Activated T-cell treated with anti-CD3 and anti-CD28 coated beads, Interleukin-2, amount 50 U/mL, for 24 hours (primary cell): Measurements from ENCODE around the gene TMED3.
"Not testable (repeated sequence)": the region's sequence is repeated elsewhere in the genome, so short reads cannot be mapped to it uniquely, and the experiment has no call there.

Experiments used
- DNase-seq: peaks from one replicate; pipeline ENCODE4 v3.0.0-alpha.2; 2020
- H3K27ac Mint-ChIP-seq: 2 replicates; pipeline ENCODE4 v1.8.0; 2020; ENCODE audit warnings: mild to moderate bottlenecking, mixed read lengths
- H3K27me3 Mint-ChIP-seq: 2 replicates; pipeline ENCODE4 v1.8.0; 2020; ENCODE audit warnings: mixed read lengths
- H3K36me3 Mint-ChIP-seq: 2 replicates; pipeline ENCODE4 v1.8.0; 2020; ENCODE audit warnings: low read depth, mixed read lengths
- H3K4me1 Mint-ChIP-seq: 2 replicates; pipeline ENCODE4 v1.8.0; 2020; ENCODE audit warnings: low read depth, mixed read lengths
- H3K4me3 Mint-ChIP-seq: 2 replicates; pipeline ENCODE4 v1.8.0; 2020; ENCODE audit warnings: mild to moderate bottlenecking, moderate library complexity, mixed read lengths
- H3K9me3 Mint-ChIP-seq: 2 replicates; pipeline ENCODE4 v1.8.0; 2020; ENCODE audit warnings: mixed read lengths

Gene TMED3

GRCh38 chr15:79308874-79309273 is 2.0 kb upstream of the TMED3 start:
- no peak for DNase-seq
- H3K27me3 Mint-ChIP-seq, result peaks cover 43% of the 10 kb centered on the region
- no peaks in the 10 kb centered on the region for H3K9me3 Mint-ChIP-seq
- no peak overlapping the region for H3K4me3 Mint-ChIP-seq
- peaks cover 44% of the 10 kb centered on the region for H3K4me1 Mint-ChIP-seq
- no peak overlapping the region for H3K27ac Mint-ChIP-seq
- H3K36me3 Mint-ChIP-seq, result peaks cover 24% of the 10 kb centered on the region

- DNase-seq, result no peak
- H3K27ac Mint-ChIP-seq, result peak overlapping the region; percentile 30
- peak overlapping the region; percentile 88 for H3K4me3 Mint-ChIP-seq
- peaks cover 40% of the 10 kb centered on the region for H3K36me3 Mint-ChIP-seq
- peaks cover 58% of the 10 kb centered on the region for H3K4me1 Mint-ChIP-seq
- no peaks in the 10 kb centered on the region for H3K9me3 Mint-ChIP-seq
- H3K27me3 Mint-ChIP-seq, result peaks cover 32% of the 10 kb centered on the region
Measured at GRCh38 chr15:79310612-79310984, 314 bp upstream of the TMED3 start.

- Mint-ChIP-seq H3K4me1 (peaks cover 63% of the 10 kb centered on the region), H3K36me3 (peaks cover 54% of the 10 kb centered on the region), H3K27me3 (peaks cover 29% of the 10 kb centered on the region), H3K9me3 (no peaks in the 10 kb centered on the region), H3K4me3 (peak overlapping the region; percentile 88), H3K27ac (peak overlapping the region; percentile 83)
- no peak for DNase-seq
Measured at GRCh38 chr15:79311901-79312553, 1.1 kb downstream of the TMED3 start.

GRCh38 chr15:79314186-79314585 is 3.3 kb downstream of the TMED3 start:
- no peak overlapping the region for H3K4me3 Mint-ChIP-seq
- no peak overlapping the region for H3K27ac Mint-ChIP-seq
- H3K9me3 Mint-ChIP-seq, result no peaks in the 10 kb centered on the region
- peaks cover 13% of the 10 kb centered on the region for H3K27me3 Mint-ChIP-seq
- no peak for DNase-seq
- peaks cover 76% of the 10 kb centered on the region for H3K36me3 Mint-ChIP-seq
- peaks cover 72% of the 10 kb centered on the region for H3K4me1 Mint-ChIP-seq

GRCh38 chr15:79314811-79315210 is 3.9 kb downstream of the TMED3 start:
- DNase-seq, result no peak
- Mint-ChIP-seq H3K9me3 (no peaks in the 10 kb centered on the region), H3K27me3 (peaks cover 7% of the 10 kb centered on the region), H3K27ac (no peak overlapping the region), H3K4me1 (peaks cover 76% of the 10 kb centered on the region), H3K4me3 (no peak overlapping the region), H3K36me3 (peaks cover 82% of the 10 kb centered on the region)

- H3K27ac Mint-ChIP-seq, result no peak overlapping the region
- no peak overlapping the region for H3K4me3 Mint-ChIP-seq
- peaks cover 73% of the 10 kb centered on the region for H3K4me1 Mint-ChIP-seq
- no peak for DNase-seq
- no peaks in the 10 kb centered on the region for H3K27me3 Mint-ChIP-seq
- H3K9me3 Mint-ChIP-seq, result no peaks in the 10 kb centered on the region
- peaks cover 91% of the 10 kb centered on the region for H3K36me3 Mint-ChIP-seq
Measured at GRCh38 chr15:79315623-79316328, 4.9 kb downstream of the TMED3 start.

- Mint-ChIP-seq H3K4me1 (peaks cover 70% of the 10 kb centered on the region), H3K9me3 (no peaks in the 10 kb centered on the region), H3K27me3 (no peaks in the 10 kb centered on the region), H3K27ac (no peak overlapping the region), H3K4me3 (no peak overlapping the region), H3K36me3 (peaks cover 98% of the 10 kb centered on the region)
- DNase-seq, result no peak
Measured at GRCh38 chr15:79316864-79317263, 6.0 kb downstream of the TMED3 start.

- DNase-seq, H3K27ac Mint-ChIP-seq, H3K4me3 Mint-ChIP-seq, H3K9me3 Mint-ChIP-seq, H3K27me3 Mint-ChIP-seq: not testable (repeated sequence)
- Mint-ChIP-seq H3K36me3 (peaks cover 94% of the 10 kb centered on the region), H3K4me1 (peaks cover 40% of the 10 kb centered on the region)
Measured at GRCh38 chr15:79319973-79320372, 9.1 kb downstream of the TMED3 start.

GRCh38 chr15:79321876-79322275 is 11.0 kb downstream of the TMED3 start:
- Mint-ChIP-seq H3K4me1 (peaks cover 28% of the 10 kb centered on the region), H3K4me3 (no peak overlapping the region), H3K36me3 (peaks cover 95% of the 10 kb centered on the region), H3K27me3 (no peaks in the 10 kb centered on the region), H3K9me3 (no peaks in the 10 kb centered on the region), H3K27ac (no peak overlapping the region)
- no peak for DNase-seq

GRCh38 chr15:79322306-79322705 is 11.4 kb downstream of the TMED3 start:
- no peak overlapping the region for H3K4me3 Mint-ChIP-seq
- no peak for DNase-seq
- no peaks in the 10 kb centered on the region for H3K9me3 Mint-ChIP-seq
- H3K27me3 Mint-ChIP-seq, result no peaks in the 10 kb centered on the region
- H3K4me1 Mint-ChIP-seq, result peaks cover 24% of the 10 kb centered on the region
- peaks cover 95% of the 10 kb centered on the region for H3K36me3 Mint-ChIP-seq
- H3K27ac Mint-ChIP-seq, result no peak overlapping the region

GRCh38 chr15:79322945-79323344 is 12.0 kb downstream of the TMED3 start:
- H3K27me3 Mint-ChIP-seq, result no peaks in the 10 kb centered on the region
- H3K9me3 Mint-ChIP-seq, result no peaks in the 10 kb centered on the region
- H3K4me3 Mint-ChIP-seq, result no peak overlapping the region
- no peak for DNase-seq
- H3K36me3 Mint-ChIP-seq, result peaks cover 95% of the 10 kb centered on the region
- no peak overlapping the region for H3K27ac Mint-ChIP-seq
- H3K4me1 Mint-ChIP-seq, result peaks cover 17% of the 10 kb centered on the region

GRCh38 chr15:79329171-79329611 is 18.3 kb downstream of the TMED3 start:
- no peaks in the 10 kb centered on the region for H3K9me3 Mint-ChIP-seq
- no peak overlapping the region for H3K27ac Mint-ChIP-seq
- H3K27me3 Mint-ChIP-seq, result no peaks in the 10 kb centered on the region
- H3K4me3 Mint-ChIP-seq, result no peak overlapping the region
- no peaks in the 10 kb centered on the region for H3K4me1 Mint-ChIP-seq
- no peak for DNase-seq
- peaks cover 51% of the 10 kb centered on the region for H3K36me3 Mint-ChIP-seq

GRCh38 chr15:79332824-79333510 is 22.1 kb downstream of the TMED3 start:
- no peaks in the 10 kb centered on the region for H3K4me1 Mint-ChIP-seq
- H3K27ac Mint-ChIP-seq, result no peak overlapping the region
- H3K4me3 Mint-ChIP-seq, result no peak overlapping the region
- H3K27me3 Mint-ChIP-seq, result no peaks in the 10 kb centered on the region
- H3K36me3 Mint-ChIP-seq, result peaks cover 14% of the 10 kb centered on the region
- no peaks in the 10 kb centered on the region for H3K9me3 Mint-ChIP-seq
- DNase-seq, result no peak

- Mint-ChIP-seq H3K4me3 (no peak overlapping the region), H3K4me1 (no peaks in the 10 kb centered on the region), H3K36me3 (no peaks in the 10 kb centered on the region), H3K27me3 (no peaks in the 10 kb centered on the region), H3K27ac (no peak overlapping the region), H3K9me3 (no peaks in the 10 kb centered on the region)
- no peak for DNase-seq
Measured at GRCh38 chr15:79337591-79337990, 26.7 kb downstream of the TMED3 start.
